Stomach (tissue), 9 donors: ENCODE measurements around the gene ERC1. TPM values are rescaled to one million over a fixed set of nuclear protein-coding genes. Genes with fewer than 3 reads are reported as not detected.
A peak's percentile ranks its signal among the peaks of the same experiment; 100 is the strongest.

ENCODE experiments used
- DNase-seq, 2 donors: peaks; one replicate each; pipeline versions ENCODE4 v3.0.0 to v3.0.0-alpha.2; 2013 to 2019
- H3K27ac ChIP-seq, 5 donors: fragments of 200-600 bp in 4 of 5; sonication (generic) in 4 of 5; one replicate each; pipeline ENCODE4 v1.5.1; 2013 to 2019; ENCODE audit warnings: mild to moderate bottlenecking in 1 of 5, moderate library complexity in 1 of 5
- H3K27me3 ChIP-seq, 3 donors: fragments of 200-600 bp; sonication (generic); one replicate each; pipeline ENCODE4 v1.5.1; 2017 to 2019; ENCODE audit warnings: mixed run types in 1 of 3
- H3K36me3 ChIP-seq, 4 donors: fragments of 200-600 bp; sonication (generic); 1 replicate in 3 of 4; 2 replicates in 1 of 4; pipeline ENCODE4 v1.5.1; 2016 to 2019
- H3K4me1 ChIP-seq, 4 donors: fragments of 200-600 bp; sonication (generic); one replicate each; pipeline ENCODE4 v1.5.1; 2016 to 2019
- H3K4me3 ChIP-seq, 4 donors: fragments of 200-600 bp; sonication (generic) in 3 of 4; one replicate each; pipeline ENCODE4 v1.5.1; 2016 to 2019; ENCODE audit warnings: mild to moderate bottlenecking in 1 of 4
- H3K9me3 ChIP-seq, 4 donors: fragments of 200-600 bp; sonication (generic); one replicate each; pipeline ENCODE4 v1.5.1; 2016 to 2019
- EP300 ChIP-seq: sonication (generic); formaldehyde crosslinking; IDR thresholded peaks from one replicate; pipeline ENCODE4 v1.6.1; 2017; ENCODE audit warnings: antibody characterized with exemption
- POLR2A ChIP-seq, 4 donors: fragments of 450-650 bp; IDR thresholded peaks; one replicate each; pipeline ENCODE4 v1.6.1; 2016; ENCODE audit warnings: antibody characterized with exemption in 4 of 4, control low read depth in 2 of 4, mild to moderate bottlenecking in 1 of 4, moderate library complexity in 1 of 4
- POLR2AphosphoS5 ChIP-seq, 3 donors: sonication (generic); formaldehyde crosslinking; IDR thresholded peaks; one replicate each; pipeline ENCODE4 v1.6.1; 2016; ENCODE audit warnings: antibody characterized with exemption in 3 of 3
- WGBS, 5 donors: extraction: QIAGEN DNeasy Blood & Tissue Kit in 3 of 5; methylation state at CpG; one replicate each; pipeline versions ENCODE4 v1.1.5 to v1.1.7; 2013 to 2018; 5-methylcytosine and 5-hydroxymethylcytosine counted together
- intact Hi-C: fragments of 100-400 bp; cut with DNase I; formaldehyde crosslinking; loops from one replicate; pipeline ENCODE4 v1.15.1; 2023; ENCODE audit warnings: low total_unique reads
- polyA plus RNA-seq, 3 donors: library from polyadenylated mRNA; stranded (reverse); fragments of 200-250 nt; gene quantifications; one replicate each; pipeline ENCODE4 v1.2.3, GENCODE V29; 2013
- total RNA-seq, 5 donors: library from RNA; depleted of rRNA; stranded (reverse); fragments of >200 nt; gene quantifications; one replicate each; pipeline versions ENCODE4 v1.1.0 to v1.2.3, GENCODE V29; 2014 to 2016
- TF ChIP-seq, protein P1 (sequence below), 7 experiments: fragments of 450-650 bp in 4 of 7; fragments of 200-600 bp in 3 of 7; sonication (generic) in 3 of 7; IDR thresholded peaks; one replicate each; pipeline ENCODE4 v1.5.1; 2016 to 2019; ENCODE audit warnings: antibody characterized with exemption in 7 of 7, control low read depth in 2 of 7, mild to moderate bottlenecking in 1 of 7
- donor health status: healthy with polysubstance abuse.
- donor health status: Bipolar disorder and iron deficiency.
- donor health status: healthy.

Gene ERC1
- total and polyA plus RNA-seq, 8 donors = 3.8 to 69.4 (median 51.6) TPM

DNA sequence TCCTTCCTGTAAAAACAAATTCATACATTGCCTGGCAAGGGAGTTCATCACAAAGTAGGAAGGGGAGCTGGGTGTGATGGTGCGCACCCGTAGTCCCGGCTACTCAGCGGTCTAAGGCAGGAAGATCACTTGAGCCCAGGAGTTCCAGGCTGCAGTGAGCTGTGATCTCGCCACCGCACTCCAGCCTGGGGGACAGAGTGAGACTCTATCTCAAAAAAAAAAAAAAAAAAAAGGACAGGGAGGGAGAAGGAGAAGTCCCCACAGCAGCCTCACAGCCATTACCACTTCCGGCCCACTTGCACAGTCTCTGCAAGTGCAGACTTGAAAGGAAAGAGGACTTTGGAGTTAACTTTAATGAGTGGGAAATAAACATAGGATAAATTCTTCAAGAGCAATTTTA is 482.4 kb downstream of the ERC1 start:
- 52 to 81% (median 75%) methylated on average over 7 of the region's 7 CpGs for WGBS, 5 donors
- intact Hi-C loops = no loop called here
- peak overlapping the region in 3 of 5 donors; percentile 49 to 69 (median 50) for H3K27ac ChIP-seq

GRCh38 chr12:1474041-1474573 is 483.1 kb downstream of the ERC1 start:
- peak overlapping the region; percentile 5 to 69 (median 49) for H3K27ac ChIP-seq
- DNase-seq = peak in 1 of 2 donors; percentile 41
- no peaks in the 10 kb centered on the region for H3K27me3 ChIP-seq
- intact Hi-C loops = no loop called here
- 47 to 63% (median 60%) methylated on average over 5 of the region's 5 CpGs for WGBS, 5 donors
- no peak overlapping the region for H3K4me3 ChIP-seq
- peaks cover 5 to 32% (median 20%) of the 10 kb centered on the region in 4 donors for H3K4me1 ChIP-seq
- TF ChIP-seq, protein P1, sequence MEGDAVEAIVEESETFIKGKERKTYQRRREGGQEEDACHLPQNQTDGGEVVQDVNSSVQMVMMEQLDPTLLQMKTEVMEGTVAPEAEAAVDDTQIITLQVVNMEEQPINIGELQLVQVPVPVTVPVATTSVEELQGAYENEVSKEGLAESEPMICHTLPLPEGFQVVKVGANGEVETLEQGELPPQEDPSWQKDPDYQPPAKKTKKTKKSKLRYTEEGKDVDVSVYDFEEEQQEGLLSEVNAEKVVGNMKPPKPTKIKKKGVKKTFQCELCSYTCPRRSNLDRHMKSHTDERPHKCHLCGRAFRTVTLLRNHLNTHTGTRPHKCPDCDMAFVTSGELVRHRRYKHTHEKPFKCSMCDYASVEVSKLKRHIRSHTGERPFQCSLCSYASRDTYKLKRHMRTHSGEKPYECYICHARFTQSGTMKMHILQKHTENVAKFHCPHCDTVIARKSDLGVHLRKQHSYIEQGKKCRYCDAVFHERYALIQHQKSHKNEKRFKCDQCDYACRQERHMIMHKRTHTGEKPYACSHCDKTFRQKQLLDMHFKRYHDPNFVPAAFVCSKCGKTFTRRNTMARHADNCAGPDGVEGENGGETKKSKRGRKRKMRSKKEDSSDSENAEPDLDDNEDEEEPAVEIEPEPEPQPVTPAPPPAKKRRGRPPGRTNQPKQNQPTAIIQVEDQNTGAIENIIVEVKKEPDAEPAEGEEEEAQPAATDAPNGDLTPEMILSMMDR (IDR thresholded peaks at IDR 0.05) = no peak
- peak in 1 of 3 donors; percentile 39 for TF ChIP-seq POLR2AphosphoS5 (IDR thresholded peaks at IDR 0.05)
- H3K9me3 ChIP-seq = no peaks in the 10 kb centered on the region
- H3K36me3 ChIP-seq = no peaks in the 10 kb centered on the region

More for the DNA sequence above, 482.4 kb downstream of the ERC1 start:
- H3K9me3 ChIP-seq = no peaks in the 10 kb centered on the region
- H3K4me1 ChIP-seq = peaks cover 5 to 32% (median 20%) of the 10 kb centered on the region in 4 donors
- TF ChIP-seq POLR2A (IDR thresholded peaks at IDR 0.05) (no peak), EP300 (no peak), POLR2AphosphoS5 (IDR thresholded peaks at IDR 0.05) (no peak)
- TF ChIP-seq, protein P1 (IDR thresholded peaks at IDR 0.05) = no peak
- no peak overlapping the region for H3K4me3 ChIP-seq
- DNase-seq = peak in 1 of 2 donors; percentile 39
- H3K36me3 ChIP-seq = no peaks in the 10 kb centered on the region
- H3K27me3 ChIP-seq = no peaks in the 10 kb centered on the region

GRCh38 chr12:1474574-1475153 is 483.6 kb downstream of the ERC1 start:
- TF ChIP-seq EP300 (no peak), POLR2AphosphoS5 (IDR thresholded peaks at IDR 0.05) (peak in 1 of 3 donors; percentile 6)
- Histone ChIP-seq H3K27me3 (no peaks in the 10 kb centered on the region), H3K4me3 (no peak overlapping the region), H3K27ac (peak overlapping the region; percentile 5 to 69 (median 49)), H3K9me3 (no peaks in the 10 kb centered on the region), H3K4me1 (peaks cover 5 to 32% (median 20%) of the 10 kb centered on the region in 4 donors), H3K36me3 (no peaks in the 10 kb centered on the region)
- WGBS, 5 donors = 57 to 86% (median 70%) methylated on average over 10 of the region's 10 CpGs
- peak in 1 of 2 donors; percentile 66 for DNase-seq
- intact Hi-C loops = no loop called here

- TF ChIP-seq EP300 = no peak
- no peak for TF ChIP-seq POLR2AphosphoS5 (IDR thresholded peaks at IDR 0.05)
- no peak for TF ChIP-seq POLR2A (IDR thresholded peaks at IDR 0.05)
- TF ChIP-seq, protein P1 (IDR thresholded peaks at IDR 0.05) = no peak
- 95 to 98% (median 97%) methylated on average over 11 of the region's 11 CpGs for WGBS, 5 donors
- intact Hi-C loops = no loop called here
- peaks cover 0 to 12% (median 2%) of the 10 kb centered on the region in 4 donors for H3K36me3 ChIP-seq
- no peaks in the 10 kb centered on the region for H3K9me3 ChIP-seq
- peaks cover 0 to 10% (median 4%) of the 10 kb centered on the region in 4 donors for H3K4me1 ChIP-seq
- H3K27me3 ChIP-seq = no peaks in the 10 kb centered on the region
- no peak overlapping the region for H3K4me3 ChIP-seq
- no peak for DNase-seq
- no peak overlapping the region for H3K27ac ChIP-seq
Measured at GRCh38 chr12:1479645-1480044, 488.6 kb downstream of the ERC1 start.

- TF ChIP-seq POLR2A (IDR thresholded peaks at IDR 0.05) (no peak), EP300 (no peak), POLR2AphosphoS5 (IDR thresholded peaks at IDR 0.05) (no peak)
- TF ChIP-seq, protein P1 (IDR thresholded peaks at IDR 0.05) = no peak
- WGBS, 5 donors = 63 to 84% (median 69%) methylated on average over 5 of the region's 5 CpGs
- DNase-seq = no peak
- no peaks in the 10 kb centered on the region for H3K4me1 ChIP-seq
- H3K9me3 ChIP-seq = no peaks in the 10 kb centered on the region
- peaks cover 0 to 12% (median 2%) of the 10 kb centered on the region in 4 donors for H3K36me3 ChIP-seq
- no peak overlapping the region for H3K4me3 ChIP-seq
- intact Hi-C loops = no loop called here
- H3K27me3 ChIP-seq = no peaks in the 10 kb centered on the region
- H3K27ac ChIP-seq = no peak overlapping the region
Measured at GRCh38 chr12:1481326-1481725, 490.3 kb downstream of the ERC1 start.
